Nephron (organoid): ENCODE measurements around the gene UTS2R.

ENCODE experiments used
- H3K27ac Mint-ChIP-seq, 3 experiments: 2 replicates each; pipeline ENCODE4 v1.8.0; 2020; ENCODE audit warnings: mixed read lengths in 3 of 3, mild to moderate bottlenecking in 2 of 3, moderate library complexity in 1 of 3
- H3K27me3 Mint-ChIP-seq: 2 replicates; pipeline ENCODE4 v1.8.0; 2021; ENCODE audit warnings: low read depth, mild to moderate bottlenecking, moderate library complexity, mixed read lengths
- H3K36me3 Mint-ChIP-seq: 2 replicates; pipeline ENCODE4 v1.8.0; 2020; ENCODE audit warnings: low read depth, mixed read lengths
- H3K4me1 Mint-ChIP-seq: 2 replicates; pipeline ENCODE4 v1.8.0; 2020; ENCODE audit warnings: mixed read lengths
- H3K4me3 Mint-ChIP-seq, 3 experiments: 2 replicates each; pipeline ENCODE4 v1.8.0; 2020; ENCODE audit warnings: mild to moderate bottlenecking in 3 of 3, mixed read lengths in 3 of 3, moderate library complexity in 2 of 3
- H3K9me3 Mint-ChIP-seq: 2 replicates; pipeline ENCODE4 v1.8.0; 2020; ENCODE audit warnings: mixed read lengths
- CTCF ChIP-seq, 3 experiments: fragments of 200-600 bp; sonication (generic); IDR thresholded peaks; one replicate each; pipeline ENCODE4 v1.5.0; 2021; ENCODE audit warnings: antibody characterized with exemption in 3 of 3; ENCODE audit not compliant: unreplicated experiment in 3 of 3

The UTS2R gene

GRCh38 chr17:82386881-82387704 lies 15.5 kb downstream of the UTS2R start:
- H3K4me3 Mint-ChIP-seq = no peak overlapping the region
- H3K9me3 Mint-ChIP-seq = no peaks in the 10 kb centered on the region
- H3K36me3 Mint-ChIP-seq = peaks cover 4% of the 10 kb centered on the region
- peaks cover 32% of the 10 kb centered on the region for H3K4me1 Mint-ChIP-seq
- no peaks in the 10 kb centered on the region for H3K27me3 Mint-ChIP-seq
- H3K27ac Mint-ChIP-seq = peak overlapping the region in 2 of 3 experiments; percentile 44 to 76
- TF ChIP-seq CTCF (IDR thresholded peaks at IDR 0.05; ENCODE audit: unreplicated experiment in 3 of 3) = no peak

GRCh38 chr17:82387705-82388106 lies 16.1 kb downstream of the UTS2R start:
- Mint-ChIP-seq H3K4me3 (no peak overlapping the region), H3K36me3 (peaks cover 11% of the 10 kb centered on the region), H3K27me3 (no peaks in the 10 kb centered on the region), H3K9me3 (no peaks in the 10 kb centered on the region), H3K27ac (peak overlapping the region in 2 of 3 experiments; percentile 44 to 76), H3K4me1 (peaks cover 32% of the 10 kb centered on the region)
- TF ChIP-seq CTCF (IDR thresholded peaks at IDR 0.05; ENCODE audit: unreplicated experiment in 3 of 3) = no peak

- TF ChIP-seq CTCF (IDR thresholded peaks at IDR 0.05; ENCODE audit: unreplicated experiment in 3 of 3) = no peak
- H3K36me3 Mint-ChIP-seq = peaks cover 16% of the 10 kb centered on the region
- H3K27me3 Mint-ChIP-seq = no peaks in the 10 kb centered on the region
- no peaks in the 10 kb centered on the region for H3K9me3 Mint-ChIP-seq
- H3K4me1 Mint-ChIP-seq = peaks cover 31% of the 10 kb centered on the region
- H3K27ac Mint-ChIP-seq = no peak overlapping the region
- no peak overlapping the region for H3K4me3 Mint-ChIP-seq
These were observed 16.8 kb downstream of the UTS2R start for GRCh38 chr17:82388223-82388921.

- Mint-ChIP-seq H3K9me3 (no peaks in the 10 kb centered on the region), H3K27ac (peak overlapping the region in 1 of 3 experiments; percentile 26), H3K27me3 (no peaks in the 10 kb centered on the region), H3K4me1 (peaks cover 26% of the 10 kb centered on the region), H3K36me3 (peaks cover 20% of the 10 kb centered on the region), H3K4me3 (no peak overlapping the region)
- TF ChIP-seq CTCF (IDR thresholded peaks at IDR 0.05; ENCODE audit: unreplicated experiment in 3 of 3) = no peak
These were observed 17.3 kb downstream of the UTS2R start for GRCh38 chr17:82388922-82389283.

- peaks cover 25% of the 10 kb centered on the region for H3K4me1 Mint-ChIP-seq
- H3K36me3 Mint-ChIP-seq = peaks cover 23% of the 10 kb centered on the region
- no peak for TF ChIP-seq CTCF (IDR thresholded peaks at IDR 0.05; ENCODE audit: unreplicated experiment in 3 of 3)
- no peaks in the 10 kb centered on the region for H3K27me3 Mint-ChIP-seq
- H3K9me3 Mint-ChIP-seq = no peaks in the 10 kb centered on the region
- peak overlapping the region in 1 of 3 experiments; percentile 26 for H3K27ac Mint-ChIP-seq
- H3K4me3 Mint-ChIP-seq = no peak overlapping the region
These were observed 17.8 kb downstream of the UTS2R start for GRCh38 chr17:82389379-82389778.
